Thoracic aorta (tissue), 2 donors: Measurements from ENCODE around the gene MRPL48. TPM values are rescaled to one million over a fixed set of nuclear protein-coding genes. Genes with fewer than 3 reads are reported as not detected.

Experiments
- ATAC-seq: fragments of 150-250 bp; one replicate; pipeline ENCODE4 v1.8.0; 2017; ENCODE audit warnings: low read depth; ENCODE audit not compliant: insufficient number of reproducible peaks, low FRiP score
- DNase-seq: peaks from one replicate; pipeline ENCODE4 v3.0.0-alpha.2; 2020; ENCODE audit warnings: low spot score
- H3K27ac ChIP-seq, 2 donors: fragments of 200-600 bp; sonication (generic); 1 replicate in 1 of 2; 2 replicates in 1 of 2; pipeline ENCODE4 v1.5.1; 2016; ENCODE audit warnings: mild to moderate bottlenecking in 2 of 2, moderate library complexity in 2 of 2
- H3K27me3 ChIP-seq: fragments of 200-600 bp; sonication (generic); replicated peaks from 2 replicates; pipeline ENCODE4 v1.6.0; 2016; ENCODE audit warnings: mild to moderate bottlenecking; ENCODE audit not compliant: insufficient read depth
- H3K36me3 ChIP-seq: fragments of 200-600 bp; sonication (generic); one replicate; pipeline ENCODE4 v1.5.1; 2016
- H3K4me1 ChIP-seq, 2 donors: fragments of 200-600 bp; sonication (generic); 1 replicate in 1 of 2; 2 replicates in 1 of 2; pipeline versions ENCODE4 v1.5.1 to v1.6.0; 2016; ENCODE audit warnings: low read depth in 2 of 2, mild to moderate bottlenecking in 1 of 2; ENCODE audit not compliant: control insufficient read depth in 1 of 2
- H3K4me3 ChIP-seq: fragments of 200-600 bp; sonication (generic); 2 replicates; pipeline ENCODE4 v1.5.1; 2016; ENCODE audit warnings: mild to moderate bottlenecking
- H3K9me3 ChIP-seq: fragments of 200-600 bp; sonication (generic); 2 replicates; pipeline ENCODE4 v1.5.1; 2016
- total RNA-seq, 2 donors: library from RNA; depleted of rRNA; stranded (reverse); fragments of >200 nt; gene quantifications; one replicate each; pipeline versions ENCODE4 v1.1.0 to v1.2.3, GENCODE V29; 2016
- TF ChIP-seq, protein P1 (sequence below): fragments of 200-600 bp; sonication (generic); IDR thresholded peaks from one replicate; pipeline ENCODE4 v1.5.1; 2019; ENCODE audit warnings: antibody characterized with exemption

The MRPL48 gene
- total RNA-seq, 2 donors from 2014 or later: 3.8 to 18.6 TPM

DNA sequence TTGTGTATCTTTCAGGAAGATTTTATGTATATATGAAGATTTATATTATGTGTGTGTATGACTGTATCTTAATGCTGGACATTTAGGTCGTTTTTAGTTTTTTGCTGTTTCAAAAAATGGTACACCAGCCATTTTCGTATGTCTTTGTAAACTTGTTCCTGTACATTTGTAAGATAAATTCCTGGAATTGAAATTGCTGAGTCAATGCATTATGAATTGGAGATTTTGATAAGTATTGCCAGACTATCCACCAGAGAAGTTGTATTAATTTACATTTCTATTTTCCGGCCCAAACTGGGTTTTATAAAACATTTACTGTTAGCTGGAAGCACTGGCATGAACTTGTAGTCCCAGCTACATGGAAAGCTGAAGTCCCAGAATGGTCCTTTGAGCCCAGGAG lies 24.6 kb downstream of the MRPL48 start:
- H3K36me3 ChIP-seq: no peaks in the 10 kb centered on the region
- ATAC-seq: no peak
- H3K27ac ChIP-seq: no peak overlapping the region

DNA sequence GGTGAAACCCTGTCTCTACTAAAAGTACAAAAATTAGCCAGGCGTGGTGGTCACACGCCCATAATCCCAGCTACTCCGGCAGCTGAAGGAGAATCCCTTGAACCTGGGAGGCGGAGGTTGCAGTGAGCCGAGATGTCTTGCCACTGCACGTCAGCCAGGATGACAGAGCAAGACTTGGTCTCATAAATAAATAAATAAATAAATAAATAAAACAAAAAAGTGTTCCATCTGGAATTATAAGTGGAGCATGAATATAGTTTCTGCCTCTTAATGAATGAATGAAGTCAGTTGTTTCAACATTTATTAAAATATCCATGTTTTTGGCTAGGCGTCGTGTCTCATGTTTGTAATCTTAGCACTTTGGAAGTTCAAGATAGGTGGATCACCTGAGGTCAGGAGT lies 27.1 kb downstream of the MRPL48 start:
- TF ChIP-seq, protein P1, sequence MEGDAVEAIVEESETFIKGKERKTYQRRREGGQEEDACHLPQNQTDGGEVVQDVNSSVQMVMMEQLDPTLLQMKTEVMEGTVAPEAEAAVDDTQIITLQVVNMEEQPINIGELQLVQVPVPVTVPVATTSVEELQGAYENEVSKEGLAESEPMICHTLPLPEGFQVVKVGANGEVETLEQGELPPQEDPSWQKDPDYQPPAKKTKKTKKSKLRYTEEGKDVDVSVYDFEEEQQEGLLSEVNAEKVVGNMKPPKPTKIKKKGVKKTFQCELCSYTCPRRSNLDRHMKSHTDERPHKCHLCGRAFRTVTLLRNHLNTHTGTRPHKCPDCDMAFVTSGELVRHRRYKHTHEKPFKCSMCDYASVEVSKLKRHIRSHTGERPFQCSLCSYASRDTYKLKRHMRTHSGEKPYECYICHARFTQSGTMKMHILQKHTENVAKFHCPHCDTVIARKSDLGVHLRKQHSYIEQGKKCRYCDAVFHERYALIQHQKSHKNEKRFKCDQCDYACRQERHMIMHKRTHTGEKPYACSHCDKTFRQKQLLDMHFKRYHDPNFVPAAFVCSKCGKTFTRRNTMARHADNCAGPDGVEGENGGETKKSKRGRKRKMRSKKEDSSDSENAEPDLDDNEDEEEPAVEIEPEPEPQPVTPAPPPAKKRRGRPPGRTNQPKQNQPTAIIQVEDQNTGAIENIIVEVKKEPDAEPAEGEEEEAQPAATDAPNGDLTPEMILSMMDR: no peak
- H3K36me3 ChIP-seq: no peaks in the 10 kb centered on the region
- no peaks in the 10 kb centered on the region for H3K4me1 ChIP-seq
- H3K4me3 ChIP-seq: no peak overlapping the region
- DNase-seq: no peak
- H3K27me3 ChIP-seq: no peaks in the 10 kb centered on the region
- no peak overlapping the region for H3K27ac ChIP-seq
- no peaks in the 10 kb centered on the region for H3K9me3 ChIP-seq
- no peak for ATAC-seq

More for the DNA sequence above, 24.6 kb downstream of the MRPL48 start:
- H3K27me3 ChIP-seq: no peaks in the 10 kb centered on the region
- no peak for DNase-seq
- no peaks in the 10 kb centered on the region for H3K4me1 ChIP-seq
- H3K4me3 ChIP-seq: no peak overlapping the region
- TF ChIP-seq, protein P1: no peak
- H3K9me3 ChIP-seq: no peaks in the 10 kb centered on the region

DNA sequence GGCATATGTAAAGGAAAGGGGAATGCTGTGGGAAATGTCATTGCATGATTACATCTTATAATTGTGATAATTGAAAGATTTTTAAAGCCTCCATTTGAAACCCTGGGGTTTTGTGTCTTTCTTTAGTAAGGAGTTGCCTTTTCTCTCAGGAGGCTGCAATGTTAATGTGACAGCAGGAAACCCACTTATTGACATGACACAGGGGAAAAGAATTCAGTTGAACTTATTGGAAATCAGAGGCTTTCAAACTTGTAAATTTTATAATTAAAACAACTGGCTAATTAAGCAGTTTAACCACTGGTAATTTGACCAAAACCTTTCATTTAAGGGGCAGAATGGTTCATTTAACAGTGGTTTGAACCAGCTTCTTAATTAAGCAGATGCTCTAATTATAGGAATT lies 31.2 kb downstream of the MRPL48 start:
- Histone ChIP-seq H3K27me3 (no peaks in the 10 kb centered on the region), H3K27ac (no peak overlapping the region), H3K4me1 (no peaks in the 10 kb centered on the region), H3K36me3 (no peaks in the 10 kb centered on the region), H3K4me3 (no peak overlapping the region), H3K9me3 (no peaks in the 10 kb centered on the region)
- ATAC-seq: no peak
- TF ChIP-seq, protein P1: no peak
- DNase-seq: no peak

DNA sequence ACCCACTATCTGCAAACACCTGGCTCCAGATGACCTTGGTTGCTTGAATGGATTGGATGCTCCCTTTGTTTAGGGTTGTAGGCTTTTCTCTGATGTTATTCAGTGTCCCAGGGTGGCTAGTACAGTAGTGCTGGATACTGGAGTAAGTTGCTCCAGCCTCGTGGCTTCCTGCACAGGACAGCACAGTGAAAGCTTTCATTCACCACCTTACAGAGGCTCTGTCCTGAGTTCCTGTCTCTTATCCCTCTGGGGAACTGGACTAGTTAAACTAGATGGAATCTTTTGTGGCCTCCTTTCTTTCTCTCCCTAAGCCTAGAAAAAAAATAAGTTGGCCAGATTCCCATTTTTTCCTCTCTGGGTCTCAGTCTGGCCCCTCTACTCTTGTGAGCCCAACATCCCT lies 42.6 kb downstream of the MRPL48 start:
- no peak overlapping the region for H3K4me3 ChIP-seq
- DNase-seq: no peak
- no peak overlapping the region for H3K27ac ChIP-seq
- ATAC-seq: no peak
- no peaks in the 10 kb centered on the region for H3K27me3 ChIP-seq
- H3K9me3 ChIP-seq: no peaks in the 10 kb centered on the region
- H3K36me3 ChIP-seq: peaks cover 10% of the 10 kb centered on the region
- TF ChIP-seq, protein P1: no peak
- no peaks in the 10 kb centered on the region for H3K4me1 ChIP-seq

DNA sequence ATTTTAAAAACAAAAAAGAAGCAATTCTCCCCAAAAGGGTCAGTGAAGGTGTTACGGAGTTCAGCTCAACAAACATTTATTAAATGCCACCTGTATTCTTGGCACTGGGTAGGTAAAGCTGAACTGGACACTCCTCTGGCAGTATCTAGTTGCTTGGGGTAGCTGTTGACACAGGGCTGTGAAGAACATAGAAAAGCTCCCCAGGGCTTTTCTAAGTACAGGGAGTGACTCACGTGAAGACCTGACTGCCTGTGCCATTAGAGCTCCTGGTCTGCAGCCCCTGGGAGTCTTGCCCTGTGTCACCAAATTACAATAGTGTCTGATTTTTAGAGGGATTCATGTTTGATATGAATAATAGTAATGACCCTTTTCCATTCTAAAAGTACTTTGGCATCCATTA lies 45.4 kb downstream of the MRPL48 start:
- Histone ChIP-seq H3K36me3 (no peaks in the 10 kb centered on the region), H3K4me1 (no peaks in the 10 kb centered on the region), H3K9me3 (no peaks in the 10 kb centered on the region), H3K4me3 (no peak overlapping the region), H3K27ac (no peak overlapping the region), H3K27me3 (no peaks in the 10 kb centered on the region)
- TF ChIP-seq, protein P1: no peak
- no peak for DNase-seq
- no peak for ATAC-seq
